GM12873 (cell line): ENCODE measurements around the gene COA7.

ENCODE experiments used
- CTCF ChIP-seq: IDR thresholded peaks from 2 replicates; pipeline ENCODE4 v1.5.1; 2012; ENCODE audit warnings: low read depth, mild to moderate bottlenecking, moderate library complexity, low read length, control low read depth; ENCODE audit not compliant: insufficient read depth; ENCODE audit errors: missing control alignments

The COA7 gene

GRCh38 chr1:52709016-52709415, 10.9 kb upstream of the COA7 start:
- no peak for TF ChIP-seq CTCF

- no peak for TF ChIP-seq CTCF
These were observed 9.9 kb upstream of the COA7 start for GRCh38 chr1:52707927-52708655.

GRCh38 chr1:52706941-52707926, 9.1 kb upstream of the COA7 start:
- no peak for TF ChIP-seq CTCF

- TF ChIP-seq CTCF, result no peak
These were observed 8.1 kb upstream of the COA7 start for GRCh38 chr1:52706136-52706670.

- no peak for TF ChIP-seq CTCF
These were observed 5.0 kb upstream of the COA7 start for GRCh38 chr1:52702886-52703787.

- no peak for TF ChIP-seq CTCF
These were observed 2.5 kb downstream of the COA7 start for GRCh38 chr1:52695627-52696026.
